Measurements from ENCODE around the gene VIPAS39.

- TF ChIP-seq RFX1 (IDR thresholded peaks at IDR 0.05) (no peak), CAMTA2 (CRISPR knock-in tag; IDR thresholded peaks at IDR 0.05; ENCODE audit: borderline replicate concordance) (no peak), ZBTB7A (CRISPR knock-in tag; IDR thresholded peaks at IDR 0.05) (no peak), RFX5 (IDR thresholded peaks at IDR 0.05; ENCODE audit: low read depth, low read length) (no peak), CHD2 (IDR thresholded peaks at IDR 0.05; ENCODE audit: low read depth, low read length) (no peak), GABPA (IDR thresholded peaks at IDR 0.05; ENCODE audit: low read depth, low read length) (no peak), GABPA (CRISPR knock-in tag; IDR thresholded peaks at IDR 0.05; ENCODE audit: low read depth) (no peak), GRHL1 (CRISPR knock-in tag; conservative IDR thresholded peaks at IDR 0.05) (no peak), NR3C1 (CRISPR knock-in tag; IDR thresholded peaks at IDR 0.05) (no peak)
Observed at GRCh38 chr14:77467801-77468200, 10.4 kb upstream of the VIPAS39 start.
